ENCODE results near the gene FZR1. TPM values are rescaled to one million over a fixed set of nuclear protein-coding genes. Genes with fewer than 3 reads are reported as not detected.
A peak's percentile ranks its signal among the peaks of the same experiment; 100 is the strongest.

FZR1 gene
- total and polyA plus RNA-seq, 9 of the 15 experiments (the other 6 are each of a cell fraction or from before 2014, with no cell fraction given), result 0.18 to 48.0 (median 22.2) TPM

GRCh38 chr19:3576696-3577443 lies 70.8 kb downstream of the FZR1 start (continued):
- TF ChIP-seq NRF1 (conservative IDR thresholded peaks at IDR 0.05 in 1 of 2, IDR thresholded peaks at IDR 0.05 in 1 of 2) (peak; percentile 22 to 53; a peak in 2 of 4 replicates), HNRNPK (IDR thresholded peaks at IDR 0.05; ENCODE audit: low read depth, low read length, poor library complexity, severe bottlenecking) (peak; percentile 91), TAF15 (IDR thresholded peaks at IDR 0.05; ENCODE audit: low read depth, low read length) (no peak), RBM17 (IDR thresholded peaks at IDR 0.05; ENCODE audit: borderline replicate concordance, low read depth, low read length) (no peak), PCBP1 (IDR thresholded peaks at IDR 0.05; ENCODE audit: low read depth, low read length, poor library complexity, severe bottlenecking) (peak; percentile 95), L3MBTL2 (IDR thresholded peaks at IDR 0.05) (peak; percentile 28; the same call in 1 of the 2 replicates), NEUROD1 (IDR thresholded peaks at IDR 0.05; ENCODE audit: borderline replicate concordance, low read depth, low read length, partially characterized antibody) (no peak), MAX (CRISPR knock-in tag; IDR thresholded peaks at IDR 0.05) (0 out of 2 replicates have a peak, but pooled peaks have one; percentile 13), SRSF9 (IDR thresholded peaks at IDR 0.05; ENCODE audit: borderline replicate concordance, low read depth, low read length) (no peak), MYNN (IDR thresholded peaks at IDR 0.05) (no peak; the same call in 1 of the 2 replicates), MYNN (CRISPR knock-in tag; IDR thresholded peaks at IDR 0.05) (no peak), PTBP1 (IDR thresholded peaks at IDR 0.05; ENCODE audit: low read depth, low read length) (no peak), CHCHD3 (CRISPR knock-in tag; IDR thresholded peaks at IDR 0.05) (no peak), THRB (CRISPR knock-in tag; conservative IDR thresholded peaks at IDR 0.05) (0 out of 2 replicates have a peak, but pooled peaks have one; percentile 25), VEZF1 (CRISPR knock-in tag; IDR thresholded peaks at IDR 0.05) (peak; percentile 84), ZBTB33 (CRISPR knock-in tag; IDR thresholded peaks at IDR 0.05) (peak; percentile 99), FIP1L1 (IDR thresholded peaks at IDR 0.05; ENCODE audit: low read depth, low read length, poor library complexity, severe bottlenecking) (peak; percentile 54), ZBTB7A (IDR thresholded peaks at IDR 0.05; ENCODE audit: borderline replicate concordance, control insufficient read depth, low read depth, low read length) (peak; percentile 51; the same call in 1 of the 2 replicates), ZNF311 (CRISPR knock-in tag; IDR thresholded peaks at IDR 0.05) (no peak), RBFOX2 (IDR thresholded peaks at IDR 0.05; ENCODE audit: low read depth, low read length) (0 out of 2 replicates have a peak, but pooled peaks have one; percentile 53), MLX (CRISPR knock-in tag; conservative IDR thresholded peaks at IDR 0.05) (no peak)
